ENCODE data around the gene FAM161B. TPM values are rescaled to one million over a fixed set of nuclear protein-coding genes. Genes with fewer than 3 reads are reported as not detected.

FAM161B gene
- total and polyA plus RNA-seq, 2 of the 13 experiments (the other 11 are each of a cell fraction or from before 2014, with no cell fraction given): 1.6 to 2.0 TPM

GRCh38 chr14:73996731-73997107, 46.8 kb upstream of the FAM161B start (continued):
- TF ChIP-seq MEF2D (CRISPR knock-in tag; IDR thresholded peaks at IDR 0.05): 0 out of 2 replicates have a peak, but pooled peaks have one; percentile 22
- TF ChIP-seq BRD4 (CRISPR knock-in tag; IDR thresholded peaks at IDR 0.05): peak; percentile 14; the same call in 1 of the 2 replicates
- no peak for TF ChIP-seq ZNF777 (CRISPR knock-in tag; IDR thresholded peaks at IDR 0.05)
- TF ChIP-seq SATB2 (CRISPR knock-in tag; IDR thresholded peaks at IDR 0.05): no peak
- TF ChIP-seq PHB2 (IDR thresholded peaks at IDR 0.05; ENCODE audit: partially characterized antibody): no peak
- no peak for TF ChIP-seq HNRNPUL1 (IDR thresholded peaks at IDR 0.05; ENCODE audit: low read depth, low read length)
- TF ChIP-seq HNRNPLL (IDR thresholded peaks at IDR 0.05; ENCODE audit: low read depth, low read length, poor library complexity, severe bottlenecking): no peak
- no peak for TF ChIP-seq SMAD3 (CRISPR knock-in tag; IDR thresholded peaks at IDR 0.05)
- peak; percentile 41; the same call in 1 of the 2 replicates for TF ChIP-seq FOXO1 (CRISPR knock-in tag; IDR thresholded peaks at IDR 0.05)
- TF ChIP-seq ZNF142 (CRISPR knock-in tag; IDR thresholded peaks at IDR 0.05): no peak
- TF ChIP-seq NR2C2 (CRISPR knock-in tag; IDR thresholded peaks at IDR 0.05; ENCODE audit: borderline replicate concordance): peak; percentile 57; the same call in 1 of the 2 replicates
- peak in 1 of 2 experiments; percentile 64; a peak in 1 of 4 replicates for TF ChIP-seq KLF16 (CRISPR knock-in tag; IDR thresholded peaks at IDR 0.05)
- no peak for TF ChIP-seq JARID2 (CRISPR knock-in tag; IDR thresholded peaks at IDR 0.05; ENCODE audit: insufficient replicate concordance)
- TF ChIP-seq IRF9 (CRISPR knock-in tag; IDR thresholded peaks at IDR 0.05; ENCODE audit: borderline replicate concordance): no peak
- no peak for TF ChIP-seq ZNF251 (CRISPR knock-in tag; IDR thresholded peaks at IDR 0.05)
- TF ChIP-seq JUN (CRISPR knock-in tag; IDR thresholded peaks at IDR 0.05): no peak
- TF ChIP-seq CENPT (CRISPR knock-in tag; IDR thresholded peaks at IDR 0.05; ENCODE audit: low read depth): no peak
- TF ChIP-seq GLI4 (CRISPR knock-in tag; IDR thresholded peaks at IDR 0.05; ENCODE audit: borderline replicate concordance): no peak
- TF ChIP-seq AKAP8 (CRISPR knock-in tag; IDR thresholded peaks at IDR 0.05): no peak
- peak; percentile 68; the same call in 1 of the 2 replicates for TF ChIP-seq ZNF788 (CRISPR knock-in tag; IDR thresholded peaks at IDR 0.05; ENCODE audit: borderline replicate concordance)
- TF ChIP-seq SIX4 (CRISPR knock-in tag; IDR thresholded peaks at IDR 0.05): no peak
- TF ChIP-seq ZNF615 (CRISPR knock-in tag; IDR thresholded peaks at IDR 0.05; ENCODE audit: borderline replicate concordance): no peak
- TF ChIP-seq CBX2 (IDR thresholded peaks at IDR 0.05; ENCODE audit: low read depth, low read length): no peak
- no peak for TF ChIP-seq CBX2 (CRISPR knock-in tag; IDR thresholded peaks at IDR 0.05; ENCODE audit: low read depth)
- no peak for TF ChIP-seq TGIF2 (CRISPR knock-in tag; IDR thresholded peaks at IDR 0.05)
- TF ChIP-seq NRL (CRISPR knock-in tag; IDR thresholded peaks at IDR 0.05; ENCODE audit: borderline replicate concordance): no peak
- TF ChIP-seq ARNT (IDR thresholded peaks at IDR 0.05): no peak
- no peak for TF ChIP-seq ZKSCAN5 (CRISPR knock-in tag; IDR thresholded peaks at IDR 0.05)

Measured in HepG2 (cell line).